NCI-H2029 treated with DMSO at 0.1 percent for 48 hours (cell line): Measurements from ENCODE around the gene TPSD1.
A peak's percentile ranks its signal among the peaks of the same experiment; 100 is the strongest.
"Not testable (repeated sequence)": the region's sequence is repeated elsewhere in the genome, so short reads cannot be mapped to it uniquely, and the experiment has no call there.

ENCODE experiments used
- DNase-seq: peaks from one replicate; lab custom pipeline; 2025; lab: John Stamatoyannopoulos, UW

TPSD1 gene

GRCh38 chr16:1281517-1281916 is 25.6 kb downstream of the TPSD1 start:
- no peak for DNase-seq

DNA sequence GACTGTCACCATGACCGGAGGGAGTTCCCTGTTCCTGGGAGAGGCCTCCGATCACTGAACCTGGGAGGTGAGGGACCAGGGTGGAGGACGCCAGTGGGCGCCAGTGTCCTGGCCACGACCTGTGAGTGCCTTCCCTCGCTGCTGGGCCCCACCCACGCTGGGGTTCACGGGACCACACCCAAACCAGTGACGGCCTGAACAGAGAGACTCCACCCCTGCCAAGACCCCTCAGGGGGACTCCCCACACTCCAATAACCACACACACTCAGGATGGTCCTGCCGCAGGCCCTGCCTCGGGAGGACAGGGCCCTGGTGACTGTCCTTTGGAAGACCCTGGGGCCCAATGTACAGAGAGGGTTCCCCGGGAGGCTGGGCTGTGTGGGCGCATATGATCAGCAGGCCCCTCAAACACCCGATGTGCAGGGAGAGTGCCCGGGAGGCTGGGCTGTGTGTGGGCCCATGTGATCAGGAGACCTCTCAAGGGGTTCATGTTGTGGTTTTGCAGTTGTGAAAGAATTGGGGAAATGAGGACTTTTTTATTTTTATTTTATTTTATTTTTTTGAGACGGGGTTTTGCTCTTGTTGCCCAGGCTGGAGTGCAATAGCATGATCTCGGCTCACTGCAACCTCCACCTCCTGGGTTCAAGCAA is 26.6 kb downstream of the TPSD1 start:
- no peak for DNase-seq

GRCh38 chr16:1283296-1283695 is 27.4 kb downstream of the TPSD1 start:
- DNase-seq, result no peak

DNA sequence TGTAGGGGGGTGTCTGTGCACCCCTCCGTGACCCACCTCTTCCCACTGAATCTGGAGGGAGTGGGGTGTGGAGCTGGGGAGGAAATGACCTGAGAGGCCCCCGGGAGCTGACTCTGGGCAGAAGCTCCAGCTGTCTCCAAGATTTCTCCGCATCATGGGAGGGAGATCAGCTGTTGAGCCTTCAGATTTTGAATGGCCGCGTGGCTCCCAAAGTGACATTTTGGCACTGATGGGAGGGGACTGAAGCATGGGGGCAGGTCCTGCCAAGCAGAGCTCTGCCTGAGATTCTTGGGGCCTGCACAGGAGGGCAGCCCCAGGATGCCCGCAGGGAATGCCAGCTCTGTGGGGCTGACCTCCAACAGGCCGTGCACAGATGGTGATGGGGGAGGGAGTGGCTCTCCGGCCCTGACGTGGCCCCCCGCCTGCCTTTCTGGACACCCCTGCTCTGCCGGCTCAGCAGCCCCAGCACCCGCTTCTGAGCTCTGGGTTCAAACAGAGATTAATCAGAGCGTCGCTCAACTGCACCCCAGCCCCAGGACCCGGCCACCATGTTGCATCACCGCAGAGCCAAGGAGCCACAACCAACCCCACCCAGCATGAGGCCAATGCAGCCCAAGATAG is 28.2 kb downstream of the TPSD1 start:
- DNase-seq, result no peak

GRCh38 chr16:1285669-1286512 is 30.0 kb downstream of the TPSD1 start:
- no peak for DNase-seq

GRCh38 chr16:1286513-1287094 is 30.7 kb downstream of the TPSD1 start:
- DNase-seq, result no peak

DNA sequence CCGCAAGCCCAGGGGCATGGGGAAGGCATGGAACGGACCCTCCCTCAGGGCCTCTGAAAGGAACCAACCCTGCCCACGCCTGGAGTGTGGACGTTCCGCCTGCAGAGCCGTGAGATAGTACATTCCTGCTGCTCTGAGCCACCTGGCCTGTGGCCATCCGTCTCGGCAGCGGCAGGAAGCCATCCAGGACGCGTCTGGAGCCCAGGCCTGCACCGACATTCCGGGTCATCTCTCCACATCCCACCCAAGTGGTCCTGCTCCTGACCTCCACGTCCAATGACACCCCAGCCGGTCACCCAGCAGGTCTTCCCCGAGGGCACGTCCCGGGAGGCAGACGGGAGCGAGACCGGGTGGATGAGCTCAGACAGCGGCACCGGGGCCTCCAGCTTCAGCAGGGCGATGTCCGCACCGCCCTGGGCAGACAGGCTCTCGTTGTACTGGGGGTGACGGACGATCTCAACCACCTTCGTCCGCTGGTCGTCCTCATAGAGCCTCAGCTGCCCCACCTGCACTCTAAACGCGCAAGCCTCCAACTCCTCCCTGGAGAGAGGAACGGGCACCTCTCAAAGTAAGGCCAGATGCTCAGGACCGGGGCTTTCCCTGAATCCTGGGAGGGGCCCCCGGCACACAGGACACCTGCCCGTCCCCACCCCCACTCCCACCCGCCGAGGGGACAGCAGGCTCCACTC is 32.3 kb downstream of the TPSD1 start:
- DNase-seq, result no peak

DNA sequence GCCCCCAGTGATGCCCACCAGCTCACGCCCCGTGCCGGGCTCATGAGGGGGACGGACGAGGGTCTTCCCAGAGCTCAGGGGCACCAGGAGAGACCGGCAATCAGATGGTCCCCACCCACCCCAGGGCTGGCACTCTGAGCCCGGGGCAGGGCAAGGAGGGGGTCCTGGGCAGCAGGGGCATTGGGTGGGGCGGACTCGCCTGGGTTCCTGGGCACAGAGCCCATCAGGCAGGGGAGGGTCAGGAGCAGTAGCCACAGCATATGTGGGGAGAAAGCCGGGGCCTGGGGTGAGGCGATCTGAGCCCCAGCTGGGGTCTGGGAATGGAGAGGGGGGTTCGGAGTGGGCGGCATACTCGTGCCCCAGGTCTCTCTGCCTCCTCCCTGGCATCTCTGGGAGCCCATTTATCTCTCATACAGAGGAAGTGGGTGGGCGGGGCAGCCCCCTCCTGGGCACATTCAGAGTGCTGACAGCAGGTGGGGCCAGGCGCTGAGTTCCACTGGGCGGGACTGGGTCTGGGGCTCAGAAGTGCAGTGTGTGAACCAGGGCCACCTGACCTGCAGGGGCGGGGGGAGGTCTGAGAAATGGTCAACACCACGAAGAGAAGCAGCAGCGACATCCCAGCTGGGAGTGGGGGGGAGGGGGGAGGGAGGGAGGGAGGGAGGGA is 33.1 kb downstream of the TPSD1 start:
- no peak for DNase-seq

DNA sequence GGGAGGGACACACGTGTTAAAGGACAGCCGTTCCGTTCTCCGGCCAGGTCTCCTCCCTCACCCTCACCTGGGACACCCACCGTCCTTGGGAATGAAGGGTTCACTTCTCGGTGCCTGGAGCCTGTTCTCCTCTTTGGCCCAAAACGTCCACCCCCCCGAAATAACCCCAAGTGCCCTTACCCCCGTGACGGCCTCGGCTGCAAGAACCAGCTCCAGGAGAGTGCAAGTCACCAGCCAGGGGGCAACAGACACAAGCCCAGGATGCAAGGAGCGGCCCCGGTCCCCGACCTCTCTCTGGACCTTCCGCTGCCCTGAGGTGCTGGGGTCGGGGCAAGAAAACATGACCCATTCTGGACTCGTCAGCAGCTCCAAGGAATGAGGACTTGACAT is 33.6 kb downstream of the TPSD1 start:
- DNase-seq, result no peak

DNA sequence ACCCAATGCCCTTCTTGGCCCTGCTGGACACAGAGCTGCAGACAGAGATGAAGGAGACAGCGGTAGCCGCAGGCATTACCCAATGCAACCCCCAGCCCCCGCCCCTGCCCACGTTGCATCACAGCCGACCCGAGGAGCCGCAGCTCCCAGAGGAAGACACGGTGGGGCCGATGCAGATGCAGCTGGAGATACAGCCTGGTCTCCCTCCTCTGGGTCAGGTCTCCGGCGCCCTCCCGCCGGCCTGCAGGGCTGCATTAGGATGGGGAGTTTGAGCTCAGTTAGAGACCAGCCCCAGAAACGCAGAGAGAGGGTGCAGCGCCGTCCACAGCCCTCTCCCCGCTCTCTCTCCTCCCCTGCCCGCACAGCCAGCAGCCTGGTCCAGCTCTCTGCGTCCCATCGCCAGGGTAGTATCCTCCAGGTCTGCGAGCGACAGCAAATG is 34.2 kb downstream of the TPSD1 start:
- no peak for DNase-seq

GRCh38 chr16:1290860-1291575 is 35.1 kb downstream of the TPSD1 start:
- peak; percentile 70 for DNase-seq

DNA sequence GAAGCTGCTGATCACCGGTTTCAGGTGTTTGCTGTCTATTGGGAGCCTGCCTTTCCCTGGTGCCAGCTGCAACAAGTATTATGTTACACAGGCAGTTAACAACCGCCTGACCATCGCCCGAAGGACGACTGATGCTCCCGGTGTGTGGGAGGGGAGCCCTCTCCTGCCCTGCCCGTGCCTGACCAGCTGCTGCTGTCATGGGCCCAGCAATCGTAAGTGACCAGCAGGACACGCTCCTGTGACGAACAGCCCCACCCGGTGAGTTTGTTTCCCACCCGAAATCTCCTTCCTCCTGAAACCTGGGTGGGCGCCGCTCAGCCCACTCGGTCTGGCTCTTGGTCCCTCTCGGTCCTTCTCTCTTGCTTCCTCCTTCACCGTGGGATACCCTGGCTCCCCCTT is 35.7 kb downstream of the TPSD1 start:
- DNase-seq, result no peak

- not testable (repeated sequence) for DNase-seq
These were observed 36.3 kb downstream of the TPSD1 start for GRCh38 chr16:1292208-1292607.

DNA sequence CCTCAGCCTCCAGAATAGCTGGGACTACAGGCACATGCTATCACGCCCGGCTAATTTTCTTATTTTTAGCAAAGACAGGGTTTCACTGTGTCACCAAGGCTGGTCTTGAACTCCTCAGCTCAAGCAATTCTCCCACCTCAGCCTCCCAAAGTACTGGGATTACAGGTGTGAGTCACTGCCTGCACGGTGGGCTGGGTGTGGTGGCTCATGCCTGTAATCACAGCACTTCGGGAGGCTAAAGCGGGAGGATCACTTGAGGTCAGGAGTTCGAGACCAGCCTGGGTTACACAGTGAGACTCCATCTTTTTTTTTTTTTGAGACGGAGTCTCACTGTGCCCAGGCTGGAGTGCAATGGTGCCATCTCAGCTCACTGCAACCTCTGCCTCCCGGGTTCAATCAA is 36.9 kb downstream of the TPSD1 start:
- DNase-seq, result not testable (repeated sequence)

DNA sequence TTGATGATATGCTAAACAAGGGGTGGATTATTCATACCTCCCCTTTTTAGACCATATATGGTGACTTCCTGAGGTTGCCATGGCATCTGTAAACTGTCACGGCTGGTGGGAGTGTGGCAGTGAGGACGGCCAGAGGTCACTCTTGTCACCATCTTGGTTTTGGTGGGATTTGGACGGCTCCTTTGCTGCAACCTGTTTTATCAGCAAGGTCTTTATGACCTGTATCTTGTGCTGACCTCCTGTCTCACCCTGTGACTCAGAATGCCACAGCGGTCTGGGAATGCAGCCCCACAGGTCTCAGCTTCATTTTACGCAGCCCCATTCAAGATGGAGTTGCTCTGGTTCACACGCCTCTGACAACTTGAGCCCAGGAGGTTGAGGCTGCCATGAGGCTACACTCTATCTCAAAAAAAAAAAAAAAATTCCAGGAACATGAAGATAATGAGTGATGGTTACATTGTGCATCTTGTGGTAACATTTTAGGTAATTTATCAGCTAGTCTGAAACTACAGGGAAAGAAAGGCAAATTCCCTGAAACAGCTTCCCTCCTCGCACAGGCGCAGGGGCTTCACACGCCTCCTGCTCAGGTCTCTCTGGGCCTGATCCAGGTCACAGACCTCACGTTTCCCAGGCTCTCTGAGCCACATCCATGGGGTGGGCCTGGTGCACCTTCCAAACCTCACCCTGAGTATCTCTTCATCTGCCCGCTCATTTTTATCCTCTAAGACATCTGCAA is 38.2 kb downstream of the TPSD1 start:
- DNase-seq, result no peak

DNA sequence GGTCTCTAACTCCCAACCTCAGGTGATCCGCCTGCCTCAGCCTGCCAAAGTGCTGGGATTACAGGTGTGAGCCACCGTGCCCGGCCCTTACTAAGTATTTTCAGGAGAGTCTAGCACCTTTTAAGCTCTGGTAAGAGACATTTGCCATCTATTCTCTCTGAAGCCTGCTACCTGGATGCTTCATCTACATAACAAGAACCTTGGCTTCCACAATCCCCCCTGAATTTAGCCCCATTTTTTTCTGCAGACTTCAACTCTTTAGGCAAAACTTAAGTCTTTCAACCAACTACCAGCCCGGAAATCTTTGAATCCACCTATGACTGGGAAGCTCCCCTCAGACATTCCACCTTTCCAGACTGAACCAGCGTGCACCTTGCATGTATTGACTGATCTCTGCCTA is 39.6 kb downstream of the TPSD1 start:
- DNase-seq, result no peak

DNA sequence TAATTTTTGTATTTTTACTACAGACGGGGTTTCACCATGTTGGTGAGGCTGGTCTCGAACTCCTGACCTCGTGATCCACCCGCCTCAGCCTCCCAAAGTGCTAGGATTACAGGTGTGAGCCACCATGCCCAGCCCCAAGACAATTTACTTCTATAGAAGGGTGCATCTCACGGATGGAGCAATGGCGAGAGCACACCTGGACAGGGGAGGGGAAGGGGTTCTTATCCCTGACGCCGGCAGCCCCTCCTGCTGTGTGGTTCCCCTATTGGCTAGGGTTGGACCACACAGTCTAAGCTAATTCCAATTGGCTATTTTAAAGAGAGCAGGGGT is 40.8 kb downstream of the TPSD1 start:
- DNase-seq, result not testable (repeated sequence)

DNA sequence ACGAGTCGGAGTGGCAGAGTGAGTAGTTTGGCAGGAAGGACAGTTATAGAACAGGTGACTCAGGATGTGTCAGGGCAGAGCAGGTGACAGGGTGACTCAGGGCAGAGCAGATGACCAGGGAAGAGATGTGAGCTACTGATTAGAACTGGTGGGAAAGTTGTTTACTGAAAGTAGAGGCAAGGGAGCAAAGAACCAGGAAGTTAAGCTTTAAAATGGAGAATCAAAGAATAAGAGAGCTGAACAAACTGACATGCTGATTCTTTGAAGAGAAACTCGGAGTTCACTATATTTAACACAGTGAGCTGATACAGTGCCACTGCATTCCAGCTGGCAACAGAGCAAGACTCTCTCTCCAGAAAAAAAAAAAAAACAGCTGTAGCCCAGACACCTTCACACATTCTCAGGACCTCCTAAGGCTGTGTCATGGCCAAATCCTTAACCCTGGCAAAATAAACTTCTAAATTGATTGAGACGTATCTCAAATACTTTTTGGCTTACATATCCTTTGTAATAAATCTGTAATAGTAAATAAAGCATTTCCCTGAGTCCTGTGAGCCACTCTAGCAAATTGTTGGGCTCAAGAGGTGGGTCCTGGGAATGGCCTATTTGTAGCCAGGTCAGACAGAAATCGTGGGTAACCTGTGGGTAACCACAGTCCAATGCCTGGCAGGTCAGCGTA is 41.3 kb downstream of the TPSD1 start:
- DNase-seq, result peak; percentile 46

GRCh38 chr16:1298406-1298805 is 42.5 kb downstream of the TPSD1 start:
- DNase-seq, result no peak
